NK-92 (cell line): ENCODE measurements around the gene ARHGAP45.
"Not testable (repeated sequence)": the region's sequence is repeated elsewhere in the genome, so short reads cannot be mapped to it uniquely, and the experiment has no call there.

ENCODE experiments used
- DNase-seq: peaks from one replicate; lab custom pipeline; 2025; ENCODE audit not compliant: unreplicated experiment; lab: John Stamatoyannopoulos, UW

The ARHGAP45 gene

DNA sequence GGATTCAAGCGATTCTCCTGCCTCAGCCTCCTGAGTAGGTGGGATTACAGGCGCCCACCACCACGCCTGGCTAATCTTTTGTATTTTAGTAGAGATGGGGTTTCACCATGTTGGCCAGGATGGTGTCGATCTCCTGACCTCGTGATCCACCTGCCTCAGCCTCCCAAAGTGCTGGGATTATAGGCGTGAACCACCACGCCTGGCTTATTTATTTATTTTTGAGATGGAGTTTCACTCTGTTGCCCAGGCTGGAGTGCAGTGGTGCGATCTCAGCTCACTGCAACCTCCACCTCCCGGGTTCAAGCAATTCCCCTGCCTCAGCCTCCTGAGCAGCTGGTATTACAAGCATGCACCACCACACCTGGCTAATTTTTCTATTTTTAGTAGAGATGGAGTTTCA lies 47.8 kb downstream of the ARHGAP45 start:
- DNase-seq = not testable (repeated sequence)

DNA sequence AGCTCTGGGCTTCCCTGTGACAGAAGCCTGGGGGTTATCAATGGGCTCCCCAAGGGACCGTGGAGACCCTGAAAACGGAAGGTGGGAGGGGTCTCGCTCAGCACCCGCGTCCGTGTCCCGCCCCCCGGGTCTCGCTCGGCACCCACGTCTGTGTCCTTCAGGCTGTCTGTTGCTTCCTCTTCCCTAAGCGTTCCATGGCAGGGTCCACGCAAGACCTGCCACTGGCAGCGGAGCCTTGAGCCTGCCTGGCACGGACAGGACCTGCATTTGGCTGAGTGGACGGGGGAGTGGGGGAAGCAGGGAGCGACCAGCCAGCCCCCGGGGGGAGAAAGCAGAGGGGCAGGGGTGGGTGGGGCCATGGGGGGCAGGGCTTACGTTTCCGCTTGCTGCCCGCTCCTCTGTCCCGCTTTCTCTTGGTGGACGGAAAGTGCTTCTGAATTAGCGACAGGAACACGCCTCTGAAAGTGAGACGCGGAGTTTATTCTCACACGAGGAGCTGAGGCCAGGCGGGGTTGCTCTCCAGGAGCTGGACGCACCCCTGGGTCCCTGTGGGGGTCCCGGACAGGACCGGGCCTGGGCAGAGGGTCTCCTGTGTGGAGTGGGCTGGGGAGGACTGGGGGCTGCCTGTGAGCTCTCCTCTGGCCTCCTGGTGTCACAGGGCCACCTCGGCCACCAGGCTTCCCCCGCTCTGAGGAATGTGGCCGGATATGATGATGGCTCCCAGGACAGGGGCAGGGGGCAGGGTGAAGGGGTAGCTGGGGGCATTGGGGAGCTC lies 48.9 kb downstream of the ARHGAP45 start:
- no peak for DNase-seq

DNA sequence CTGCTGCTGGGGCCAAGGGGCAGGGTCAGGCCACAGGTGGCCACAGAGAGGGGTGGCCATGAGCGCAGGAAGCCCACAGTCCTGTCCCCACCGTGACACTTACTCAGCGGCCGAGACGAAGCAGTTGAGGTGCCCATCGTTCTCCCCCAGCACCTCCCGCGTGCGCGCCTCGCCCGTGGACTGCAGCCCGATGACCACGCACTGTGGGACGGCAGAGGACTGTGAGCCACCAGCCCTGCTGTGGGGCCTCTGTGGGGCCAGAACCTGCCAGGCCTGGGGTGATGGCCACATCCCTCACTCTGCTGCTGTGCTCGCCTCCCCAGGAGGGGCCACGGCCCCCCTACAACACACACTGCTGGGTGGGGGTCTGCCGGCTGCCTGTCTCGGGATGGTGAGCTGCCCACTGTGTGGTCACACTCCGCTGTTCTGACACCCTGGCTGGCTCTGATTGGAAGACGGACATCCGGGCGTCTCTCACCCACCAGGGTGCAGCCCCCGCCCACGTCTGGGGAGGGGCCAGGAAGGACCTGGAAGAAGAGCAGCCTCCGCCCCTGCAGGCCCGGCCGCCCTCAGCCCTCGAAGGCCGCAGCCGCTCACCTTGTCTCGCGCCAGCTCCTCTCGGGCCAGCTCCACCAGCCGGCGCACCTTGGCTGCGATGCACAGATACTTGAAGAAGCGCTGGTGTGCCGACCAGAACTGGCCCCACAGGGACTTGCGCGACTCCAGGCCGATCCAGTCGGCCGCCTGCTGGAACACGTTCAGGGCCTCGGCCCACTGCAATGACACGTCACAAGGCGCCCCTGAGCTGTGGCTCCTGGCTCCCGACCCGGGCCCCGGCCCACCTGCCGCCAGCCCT lies 50.0 kb downstream of the ARHGAP45 start:
- no peak for DNase-seq

DNA sequence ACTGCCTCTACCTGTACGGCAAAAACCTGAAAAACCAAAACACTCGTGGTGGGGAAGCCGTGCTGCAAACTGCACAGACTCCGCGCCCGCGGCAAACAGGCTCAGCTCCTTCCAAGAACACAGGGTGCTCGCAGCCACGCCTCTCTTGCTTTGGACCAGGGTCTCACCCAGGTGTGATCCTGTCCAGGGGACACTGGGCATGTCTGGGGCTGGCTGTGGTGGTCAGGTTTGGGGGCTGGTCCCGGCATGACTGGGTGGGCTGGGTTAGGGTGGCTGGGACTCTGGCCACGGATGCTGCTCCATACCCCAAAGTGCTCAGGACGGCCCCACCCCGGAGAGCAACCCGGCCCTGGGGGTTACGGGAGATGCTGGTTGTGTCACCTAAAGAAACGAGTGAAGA lies 50.7 kb downstream of the ARHGAP45 start:
- DNase-seq = no peak

DNA sequence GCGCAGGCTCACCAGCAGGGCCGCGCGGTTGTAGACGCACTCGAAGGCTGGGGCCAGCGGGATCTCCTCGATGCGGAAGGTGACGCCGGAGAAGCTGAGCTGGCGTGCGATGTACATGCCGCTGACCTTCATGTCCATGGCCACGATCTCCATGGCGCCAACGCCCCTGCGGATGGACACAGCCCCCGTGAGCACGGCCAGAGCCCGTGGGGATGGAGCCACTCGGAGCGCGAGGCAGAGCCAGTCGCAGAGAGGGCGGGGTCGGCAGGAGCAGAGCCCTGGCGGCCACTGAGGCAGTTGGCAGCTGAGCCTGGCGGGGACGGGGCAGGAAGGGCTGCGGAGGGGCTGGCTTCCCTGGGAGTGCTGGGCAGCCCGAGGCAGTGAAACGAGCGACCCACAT lies 52.0 kb downstream of the ARHGAP45 start:
- DNase-seq = no peak

DNA sequence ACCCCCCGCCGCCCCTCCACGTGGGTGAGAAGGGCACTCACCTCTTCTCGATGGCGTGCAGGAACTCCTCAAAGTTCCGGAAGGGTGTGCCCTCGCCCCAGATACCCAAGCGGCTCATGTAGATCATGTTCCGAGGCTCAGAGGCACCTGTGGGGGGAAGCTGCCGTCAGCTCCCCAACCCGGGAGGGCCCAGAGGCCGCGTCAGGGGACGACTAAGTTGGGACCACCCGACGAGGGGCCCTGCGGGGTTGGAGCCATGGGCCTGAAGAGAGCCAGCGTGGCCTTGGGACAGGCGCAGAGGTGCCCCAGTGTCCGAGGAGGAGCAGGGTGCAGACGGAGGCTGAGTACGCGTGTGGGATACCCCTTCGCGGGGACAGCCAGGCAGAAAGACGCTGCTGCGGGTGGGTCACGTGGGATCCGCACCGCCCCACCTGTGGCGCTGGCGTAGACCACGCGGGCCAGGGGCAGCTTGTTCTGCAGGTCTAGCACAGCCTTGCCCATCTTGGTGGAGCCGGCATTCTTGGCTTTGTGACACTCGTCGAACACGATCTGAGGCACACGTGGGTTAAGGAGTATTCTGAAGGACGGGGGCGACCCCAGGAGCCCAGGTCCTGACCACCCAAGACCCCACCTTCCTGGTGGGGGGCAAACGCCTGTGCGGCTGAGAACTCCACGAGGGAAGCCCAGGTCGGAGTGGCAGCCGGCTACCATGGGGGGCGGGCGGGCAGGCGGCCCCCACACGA lies 52.7 kb downstream of the ARHGAP45 start:
- no peak for DNase-seq

DNA sequence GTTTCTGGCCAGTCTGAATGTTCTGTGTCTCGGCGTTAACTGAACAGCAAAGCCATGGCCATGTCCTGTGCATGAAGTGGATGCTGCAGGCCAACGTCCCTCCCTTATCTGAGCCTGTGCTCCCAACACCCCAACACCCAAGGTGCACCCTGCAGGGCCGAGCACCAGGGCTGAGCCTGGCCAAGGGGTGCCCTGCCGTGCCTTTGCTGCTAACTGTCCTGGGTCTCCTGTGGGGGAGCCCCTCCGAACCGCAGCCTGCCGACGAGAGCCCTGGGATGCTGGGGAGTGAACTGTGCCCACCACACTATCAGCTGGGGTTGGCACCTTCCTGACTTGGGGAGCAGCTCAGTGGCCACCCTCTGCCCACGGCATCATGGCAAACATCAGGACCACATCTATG lies 54.4 kb downstream of the ARHGAP45 start:
- DNase-seq = no peak

DNA sequence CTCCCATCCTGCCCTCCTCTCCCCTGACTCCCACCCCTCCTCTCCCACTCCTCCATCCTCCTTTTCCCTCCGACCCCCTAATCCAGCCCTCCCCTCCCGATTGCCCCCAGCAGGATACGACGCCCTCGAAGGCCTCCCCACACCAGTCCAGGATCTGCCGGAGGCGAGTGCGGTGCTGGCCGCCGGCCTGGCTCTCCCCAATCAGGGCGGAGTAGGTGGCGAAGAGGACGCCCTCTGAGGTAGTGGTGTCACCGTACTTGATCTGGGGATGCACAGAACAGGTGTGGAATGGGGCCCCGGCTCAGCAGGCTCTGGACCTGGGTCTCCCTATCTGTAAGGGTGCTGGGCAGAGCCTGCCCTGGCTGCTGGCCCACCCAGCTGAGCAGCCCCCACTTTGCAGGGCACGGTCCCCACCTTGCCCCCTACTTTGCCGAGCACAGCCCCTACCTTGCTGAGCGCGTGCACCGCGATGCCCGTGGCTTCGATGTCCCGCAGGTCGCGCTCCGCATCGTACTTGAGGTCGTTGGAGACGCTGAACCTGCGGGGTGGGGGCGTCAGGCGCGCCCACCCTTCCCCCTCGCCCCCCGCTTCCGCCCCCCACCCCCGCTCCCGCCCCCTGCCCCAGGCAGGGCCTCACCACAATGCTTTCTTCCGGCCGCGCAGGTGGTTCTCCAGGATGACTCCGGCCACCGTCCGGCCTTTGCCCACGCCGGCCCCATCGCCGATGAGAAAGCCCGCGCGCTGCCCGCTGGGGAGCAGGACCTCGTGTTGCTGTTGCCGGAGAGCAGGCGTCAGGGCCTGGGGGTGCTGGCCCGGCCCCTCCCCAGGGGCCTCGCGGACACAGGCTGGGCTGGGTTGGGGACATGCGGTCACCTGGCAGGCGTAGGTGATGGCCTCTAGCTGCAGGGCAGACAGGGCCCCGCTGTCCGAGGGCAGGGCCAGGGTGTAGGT lies 55.3 kb downstream of the ARHGAP45 start:
- no peak for DNase-seq

DNA sequence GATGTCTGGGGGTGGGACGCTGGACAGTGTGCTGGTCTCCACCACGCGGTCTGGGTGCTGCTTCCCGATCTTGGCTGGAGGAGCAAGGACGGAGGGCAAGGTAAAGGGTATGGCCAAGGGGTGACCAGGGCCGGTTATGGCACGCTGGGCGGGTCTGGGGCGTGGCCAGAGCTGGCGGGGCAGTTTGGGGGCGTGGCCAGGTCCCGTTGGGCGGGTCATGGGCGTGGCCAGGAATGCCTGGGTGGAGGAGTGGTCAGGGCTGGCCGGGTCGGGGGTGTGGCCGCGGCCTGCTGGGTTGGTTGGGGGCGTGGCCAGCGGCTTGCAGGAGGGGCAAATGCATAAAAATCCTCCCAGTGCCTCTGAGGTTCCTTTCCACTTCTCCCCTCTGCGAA lies 56.0 kb downstream of the ARHGAP45 start:
- no peak for DNase-seq

DNA sequence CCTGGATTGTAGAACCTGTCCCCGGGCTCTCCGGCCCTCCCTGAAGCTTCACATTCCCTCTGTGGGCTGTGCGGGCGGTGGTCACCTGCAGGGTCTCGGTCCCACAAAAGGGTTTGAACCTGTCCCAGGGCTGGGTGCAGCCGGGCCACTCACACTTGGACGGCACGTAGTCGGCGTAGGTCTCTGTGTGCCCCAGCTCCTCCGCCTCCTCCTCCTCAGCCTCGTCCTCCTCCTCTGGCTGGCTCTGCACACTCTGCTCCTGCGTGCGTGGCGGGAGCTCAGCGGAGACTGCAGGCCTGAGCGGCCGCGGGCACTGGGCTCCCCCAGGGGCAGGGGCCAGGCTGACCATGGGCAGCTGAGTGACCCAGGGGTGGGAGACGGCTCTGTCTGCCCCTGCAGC lies 56.4 kb downstream of the ARHGAP45 start:
- DNase-seq = no peak

DNA sequence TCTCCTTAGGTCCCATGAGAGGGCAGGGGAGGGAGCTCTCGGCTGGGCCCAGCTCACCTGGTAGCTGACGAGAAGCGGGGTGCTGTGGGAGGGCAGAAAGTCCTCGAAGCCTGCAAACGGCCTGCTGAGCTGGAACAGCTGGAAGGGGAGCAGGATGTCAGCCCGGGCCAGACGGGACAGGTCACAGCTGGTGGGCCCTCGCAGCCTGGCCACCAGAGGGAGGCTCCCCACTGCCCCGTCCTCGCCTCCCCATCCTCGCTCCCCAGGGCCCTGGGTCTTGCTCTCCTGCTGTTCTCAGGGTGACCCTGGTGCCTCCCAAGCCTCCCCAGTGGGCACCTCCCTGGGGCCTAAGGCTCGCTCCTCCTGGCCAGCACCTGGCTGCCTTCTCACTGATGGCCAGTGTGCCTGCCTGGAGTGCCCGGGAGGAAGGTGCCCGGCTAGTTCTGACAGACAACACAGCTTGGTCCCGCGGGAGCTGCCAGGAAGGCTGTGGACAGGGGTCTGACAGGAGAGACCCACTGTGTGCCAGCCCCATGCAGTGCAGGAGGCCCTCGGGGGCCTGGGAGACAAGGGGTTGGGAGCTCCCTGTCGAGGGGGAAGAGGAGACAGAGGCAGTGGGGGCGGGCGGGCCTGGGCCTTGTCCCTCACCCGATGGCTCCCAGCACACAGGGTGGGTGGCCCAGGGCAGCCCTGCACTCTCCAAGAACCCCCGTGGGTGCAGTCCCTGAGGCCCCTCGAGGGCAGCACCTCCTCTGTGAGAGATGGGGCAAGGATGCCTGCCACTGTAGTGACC lies 57.1 kb downstream of the ARHGAP45 start:
- DNase-seq = no peak

DNA sequence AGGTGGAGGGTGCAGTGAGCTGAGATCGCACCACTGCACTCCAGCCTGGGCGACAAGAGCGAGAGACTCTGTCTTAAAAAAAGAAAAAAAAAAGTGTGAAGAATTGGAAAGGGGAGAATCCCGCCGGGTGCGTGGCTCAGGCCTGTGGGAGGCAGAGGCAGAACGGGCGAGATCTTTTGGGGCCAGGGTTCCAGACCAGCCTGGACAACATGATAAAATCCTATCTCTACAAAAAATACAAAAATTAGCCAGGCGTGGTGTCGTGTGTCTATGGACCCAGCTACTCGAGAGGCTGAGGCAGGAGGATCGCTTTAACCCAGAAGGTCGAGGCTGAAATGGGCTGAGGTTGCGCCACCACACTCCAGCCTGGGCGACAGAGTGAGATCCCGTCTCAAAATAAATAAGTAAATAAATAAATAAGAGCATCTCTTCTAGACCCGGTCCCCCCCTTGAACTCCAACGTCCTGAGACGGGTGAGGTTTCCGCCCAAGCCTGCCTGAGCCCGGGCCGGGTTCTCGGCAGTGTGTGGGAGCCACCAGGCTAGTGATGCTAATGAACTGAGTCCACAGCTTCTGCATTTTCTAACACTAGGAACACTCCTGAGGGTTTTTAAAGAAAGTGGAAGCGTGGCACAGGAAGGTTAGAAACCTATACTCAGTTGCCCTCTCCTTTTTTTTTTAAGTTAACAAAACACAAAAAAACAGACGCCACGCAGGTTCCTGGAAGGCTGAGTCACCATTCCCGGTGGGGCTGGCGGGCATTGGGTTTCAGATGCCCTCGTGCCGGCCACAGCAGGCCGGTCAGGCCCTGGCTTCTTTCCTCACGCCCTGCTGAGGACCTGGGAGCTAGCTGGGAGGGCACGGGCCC lies 58.9 kb downstream of the ARHGAP45 start:
- no peak for DNase-seq

DNA sequence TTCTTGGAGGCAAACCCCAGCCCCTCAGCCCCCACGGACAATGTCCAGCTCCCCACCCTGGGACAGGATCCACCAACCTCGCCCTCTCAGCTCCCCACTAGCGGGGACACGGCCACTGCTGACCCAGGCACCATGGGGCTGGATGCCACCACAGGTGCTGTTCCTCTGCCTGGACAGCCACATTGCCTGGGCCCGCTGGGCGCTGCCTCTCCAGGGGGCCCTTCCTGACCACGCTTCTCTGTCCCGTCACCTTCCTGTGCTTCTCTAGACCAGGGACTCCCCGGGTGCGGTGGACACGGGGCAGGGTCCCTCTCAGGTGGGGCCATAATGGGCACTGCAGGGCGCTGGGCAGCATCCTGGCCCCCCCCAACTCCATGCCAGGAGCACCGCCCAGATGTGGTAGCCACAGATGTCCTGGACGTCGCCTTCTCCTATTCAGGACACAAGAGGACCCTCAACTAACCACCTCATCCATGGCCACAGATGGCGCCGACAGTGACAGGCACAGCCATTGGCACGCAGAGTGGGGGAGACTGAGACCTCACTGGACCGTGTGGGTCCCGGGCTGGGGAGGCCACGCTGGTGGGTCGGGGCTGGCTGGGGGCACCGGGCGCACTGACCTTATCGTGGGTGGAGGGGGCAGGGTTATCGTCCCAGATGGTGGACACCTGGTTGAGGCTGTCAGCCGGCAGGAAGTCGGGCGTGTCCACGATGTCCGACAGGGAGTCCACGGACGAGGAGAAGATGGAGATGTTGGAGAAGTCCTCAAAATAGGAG lies 60.2 kb downstream of the ARHGAP45 start:
- DNase-seq = no peak

DNA sequence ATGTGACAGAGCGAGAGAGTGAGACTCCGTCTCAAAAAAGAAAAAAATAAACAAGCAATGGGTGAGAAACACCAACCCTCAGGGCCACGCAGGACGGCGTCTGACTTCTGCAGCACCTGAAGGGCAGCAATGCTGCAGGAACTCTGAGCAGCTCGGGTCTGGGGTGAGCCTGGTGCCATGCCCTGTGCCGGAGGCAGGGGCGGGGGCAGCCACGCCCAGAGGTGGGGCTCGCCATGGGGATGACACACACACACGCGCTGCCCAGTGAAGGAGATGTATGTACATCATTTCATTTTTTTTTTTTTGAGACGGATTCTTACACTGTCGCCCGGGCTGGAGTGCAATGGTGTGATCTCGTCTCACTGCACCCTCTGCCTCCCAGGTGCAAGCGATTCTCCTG lies 61.1 kb downstream of the ARHGAP45 start:
- no peak for DNase-seq

DNA sequence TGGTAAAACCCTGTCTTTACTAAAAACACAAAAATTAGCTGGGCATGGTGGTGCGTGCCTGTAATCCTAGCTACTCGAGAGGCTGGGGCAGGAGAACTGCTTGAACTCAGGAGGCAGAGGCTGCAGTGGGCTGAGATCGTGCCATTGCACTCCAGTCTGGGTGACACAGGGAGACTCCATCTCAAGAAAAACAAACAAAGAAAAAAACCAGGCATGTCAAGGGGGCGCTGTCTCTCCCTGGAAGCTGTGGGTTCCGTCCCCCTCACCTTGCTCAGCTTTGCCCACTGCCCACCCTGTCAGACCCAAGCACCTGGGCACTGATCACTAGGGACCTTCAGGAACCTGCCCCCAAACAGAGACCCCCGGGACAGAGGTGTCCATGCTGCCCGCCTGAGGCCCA lies 62.1 kb downstream of the ARHGAP45 start:
- not testable (repeated sequence) for DNase-seq

DNA sequence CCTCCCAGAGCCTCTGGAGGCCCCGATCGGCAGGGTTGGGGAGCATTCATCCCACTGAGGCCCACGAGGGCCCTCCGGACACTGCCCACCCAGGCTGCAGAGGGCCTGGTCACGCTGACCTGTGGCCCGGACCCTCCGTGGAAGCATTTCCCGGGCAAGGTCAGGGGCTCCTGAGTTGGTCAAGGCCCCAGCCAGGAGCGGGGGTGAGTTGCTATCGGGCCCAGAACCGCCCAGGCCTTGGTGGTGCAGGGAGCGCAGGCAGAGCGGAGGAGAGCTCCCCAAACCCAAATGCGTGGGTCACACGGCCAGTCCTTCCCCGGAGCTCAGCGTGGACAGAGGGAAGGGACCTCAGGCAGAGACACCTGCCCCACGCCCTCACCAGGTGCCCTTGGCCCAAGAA lies 62.6 kb downstream of the ARHGAP45 start:
- no peak for DNase-seq

DNA sequence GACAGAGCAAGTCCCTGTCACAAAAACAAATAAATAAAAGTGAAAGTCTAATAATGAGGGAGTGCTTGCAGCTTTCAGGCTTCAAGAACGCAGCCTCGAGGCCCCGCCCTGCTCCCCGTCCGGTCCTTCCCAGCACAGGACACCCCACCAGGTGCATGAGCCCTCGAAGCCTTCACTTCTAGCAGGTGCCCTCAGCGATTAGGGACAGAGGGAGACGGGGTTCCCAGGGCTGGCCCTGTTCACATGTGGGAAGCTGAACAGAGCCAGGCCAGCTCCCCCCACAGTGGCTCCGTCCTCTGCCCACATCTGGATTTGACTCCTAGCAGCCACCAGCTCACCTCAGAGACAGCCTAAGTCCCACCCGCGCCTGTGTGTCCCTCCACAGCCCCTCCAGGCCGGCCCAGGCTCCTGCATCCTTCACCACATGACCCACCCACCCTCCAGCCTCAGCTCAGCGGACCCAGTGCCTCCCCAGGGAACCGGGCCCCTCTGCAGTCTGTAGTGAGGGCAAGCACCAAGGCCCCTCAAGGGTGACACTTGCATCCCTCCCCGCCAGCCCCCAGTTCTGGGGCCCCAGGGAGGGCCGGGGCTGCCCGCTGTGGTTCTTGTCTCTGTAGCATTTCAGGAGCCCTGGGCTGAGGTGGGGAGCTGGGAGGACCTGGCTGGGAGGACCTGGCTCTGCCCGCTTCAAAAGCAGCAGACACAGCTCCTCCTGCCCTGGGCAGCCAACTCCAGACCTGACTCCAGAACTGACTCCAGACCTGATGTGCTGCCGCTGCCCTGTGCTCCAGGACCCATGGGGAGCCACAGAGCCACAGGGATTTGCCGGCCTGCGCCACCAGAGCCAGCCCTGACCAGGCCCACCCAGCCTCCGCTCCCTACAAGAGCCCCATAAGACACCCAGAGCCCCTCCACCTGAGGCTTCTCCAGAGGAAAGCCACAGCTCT lies 64.1 kb downstream of the ARHGAP45 start:
- DNase-seq = no peak
